ENCODE results near the gene HSP90B1. TPM values are rescaled to one million over a fixed set of nuclear protein-coding genes. Genes with fewer than 3 reads are reported as not detected.

The HSP90B1 gene
- total and polyA plus RNA-seq, 2 of the 13 experiments (the other 11 are each of a cell fraction or from before 2014, with no cell fraction given), result 800 to 954 TPM

DNA sequence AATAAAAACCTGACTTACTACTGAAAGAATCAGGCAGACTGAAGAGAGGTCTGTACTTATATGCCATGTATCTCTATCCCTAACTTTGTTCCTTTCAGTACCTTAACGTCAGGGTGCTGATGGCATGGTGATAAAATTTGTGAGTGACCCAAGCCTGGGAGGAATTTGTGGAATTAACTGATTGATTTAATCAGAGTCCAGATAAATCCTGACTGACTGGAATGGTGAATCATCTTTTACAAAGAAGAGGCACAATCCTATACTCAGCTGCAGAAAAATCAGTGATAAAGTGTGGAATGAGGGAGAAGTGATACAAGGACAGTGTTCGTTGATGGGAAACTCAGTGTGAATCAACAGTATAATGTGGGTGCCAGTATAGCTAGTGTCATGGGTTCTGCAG lies 39.2 kb downstream of the HSP90B1 start:
- no peaks in the 10 kb centered on the region; a peak in 1 of 5 replicates for H3K27me3 ChIP-seq (ENCODE audit: control insufficient read depth in 1 of 2, insufficient read depth in 2 of 2, low read length in 2 of 2)
- H3K4me1 ChIP-seq (ENCODE audit: insufficient read depth, low read length), result peaks cover 42% of the 10 kb centered on the region
- ChIA-PET POLR2A (interaction anchor here (1.4 to 1.8 kb wide), 2 partner anchors 15 to 39 kb away, joined by 3 to 5 read pairs; partner anchors contain the start of gene HSP90B1), CTCF (ENCODE audit: low intra/inter-chr PET ratio, low total read pairs) (no interaction called here)
- H4K20me1 ChIP-seq (ENCODE audit: insufficient read depth, low read length), result peaks cover 4% of the 10 kb centered on the region; the same call in 1 of the 2 replicates
- DNase-seq (ENCODE audit: low spot score) (no peak), ATAC-seq (no peak), FAIRE-seq (no peak)
- H3K4me3 ChIP-seq (replicated peaks in 1 of 3; ENCODE audit: insufficient read depth in 1 of 3, low read depth in 2 of 3, low read length in 3 of 3), result no peak overlapping the region
- no TSS peak for BruUV-seq (replicated peaks)
- peaks cover 91% of the 10 kb centered on the region for H3K79me2 ChIP-seq (ENCODE audit: insufficient read depth, low read length)
- 88% methylated on average over 2 of the region's 2 CpGs for WGBS (ENCODE audit: low lambda C conversion rate)
- H3K4me2 ChIP-seq (ENCODE audit: low read depth, low read length), result 0 out of 2 replicates have a peak overlapping the region, but pooled peaks have one; percentile 26
- H3K36me3 ChIP-seq (replicated peaks in 1 of 2; ENCODE audit: control insufficient read depth in 1 of 2, insufficient read depth in 2 of 2, low read length in 2 of 2), result peaks cover 0 to 22% of the 10 kb centered on the region in 2 experiments; a peak in 1 of 5 replicates
- no peak overlapping the region for H2AFZ ChIP-seq (ENCODE audit: low read length)
- intact Hi-C loops (cut with micrococcal nuclease; ENCODE audit: unreplicated experiment), result loop anchor here (10.0 kb wide), 1 partner anchor 165 kb away; the partner anchor contains the start of gene NFYB
- H3K9ac ChIP-seq (ENCODE audit: insufficient read depth, low read depth, low read length), result no peak overlapping the region
- no peaks in the 10 kb centered on the region for H3K9me3 ChIP-seq (ENCODE audit: low read length)
- in situ Hi-C loops (cut with HindIII; ENCODE audit: extremely low pct_ligation_motif_present, low pct_unique_long_range_greater_than_20kb), result no loop called here
- H3K27ac ChIP-seq (ENCODE audit: extremely low read length, insufficient read depth, low read length), result no peak overlapping the region
- TF ChIP-seq, protein P1, sequence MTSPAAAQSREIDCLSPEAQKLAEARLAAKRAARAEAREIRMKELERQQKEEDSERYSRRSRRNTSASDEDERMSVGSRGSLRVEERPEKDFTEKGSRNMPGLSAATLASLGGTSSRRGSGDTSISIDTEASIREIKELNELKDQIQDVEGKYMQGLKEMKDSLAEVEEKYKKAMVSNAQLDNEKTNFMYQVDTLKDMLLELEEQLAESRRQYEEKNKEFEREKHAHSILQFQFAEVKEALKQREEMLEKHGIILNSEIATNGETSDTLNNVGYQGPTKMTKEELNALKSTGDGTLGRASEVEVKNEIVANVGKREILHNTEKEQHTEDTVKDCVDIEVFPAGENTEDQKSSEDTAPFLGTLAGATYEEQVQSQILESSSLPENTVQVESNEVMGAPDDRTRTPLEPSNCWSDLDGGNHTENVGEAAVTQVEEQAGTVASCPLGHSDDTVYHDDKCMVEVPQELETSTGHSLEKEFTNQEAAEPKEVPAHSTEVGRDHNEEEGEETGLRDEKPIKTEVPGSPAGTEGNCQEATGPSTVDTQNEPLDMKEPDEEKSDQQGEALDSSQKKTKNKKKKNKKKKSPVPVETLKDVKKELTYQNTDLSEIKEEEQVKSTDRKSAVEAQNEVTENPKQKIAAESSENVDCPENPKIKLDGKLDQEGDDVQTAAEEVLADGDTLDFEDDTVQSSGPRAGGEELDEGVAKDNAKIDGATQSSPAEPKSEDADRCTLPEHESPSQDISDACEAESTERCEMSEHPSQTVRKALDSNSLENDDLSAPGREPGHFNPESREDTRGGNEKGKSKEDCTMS (CRISPR knock-in tag; conservative IDR thresholded peaks at IDR 0.05), result no peak
- TF ChIP-seq NFYC (CRISPR knock-in tag; IDR thresholded peaks at IDR 0.05) (no peak), WIZ (CRISPR knock-in tag; IDR thresholded peaks at IDR 0.05) (no peak), MBD4 (IDR thresholded peaks at IDR 0.05; ENCODE audit: borderline replicate concordance, low read length) (no peak)
- TF ChIP-seq, protein P2, sequence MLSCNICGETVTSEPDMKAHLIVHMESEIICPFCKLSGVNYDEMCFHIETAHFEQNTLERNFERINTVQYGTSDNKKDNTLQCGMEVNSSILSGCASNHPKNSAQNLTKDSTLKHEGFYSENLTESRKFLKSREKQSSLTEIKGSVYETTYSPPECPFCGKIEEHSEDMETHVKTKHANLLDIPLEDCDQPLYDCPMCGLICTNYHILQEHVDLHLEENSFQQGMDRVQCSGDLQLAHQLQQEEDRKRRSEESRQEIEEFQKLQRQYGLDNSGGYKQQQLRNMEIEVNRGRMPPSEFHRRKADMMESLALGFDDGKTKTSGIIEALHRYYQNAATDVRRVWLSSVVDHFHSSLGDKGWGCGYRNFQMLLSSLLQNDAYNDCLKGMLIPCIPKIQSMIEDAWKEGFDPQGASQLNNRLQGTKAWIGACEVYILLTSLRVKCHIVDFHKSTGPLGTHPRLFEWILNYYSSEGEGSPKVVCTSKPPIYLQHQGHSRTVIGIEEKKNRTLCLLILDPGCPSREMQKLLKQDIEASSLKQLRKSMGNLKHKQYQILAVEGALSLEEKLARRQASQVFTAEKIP (CRISPR knock-in tag; IDR thresholded peaks at IDR 0.05; ENCODE audit: borderline replicate concordance), result no peak
